Left lung (tissue), 10 donors: ENCODE results near the gene HDAC4. TPM values are rescaled to one million over a fixed set of nuclear protein-coding genes. Genes with fewer than 3 reads are reported as not detected.

ENCODE experiments used
- ATAC-seq: fragments of 200-7000 bp; cut with Tn5 transposase; one replicate; pipeline ENCODE4 v1.9.1; 2020; ENCODE audit warnings: moderate library complexity
- DNase-seq, 4 donors: peaks; one replicate each; pipeline ENCODE4 v3.0.0-alpha.2; 2013 to 2020
- H3K27ac ChIP-seq, 2 donors: fragments of 200-600 bp; sonication (generic) in 1 of 2; one replicate each; pipeline versions ENCODE4 v1.5.0 to v1.8.0; 2020 to 2021
- H3K27me3 ChIP-seq, 2 donors: fragments of 200-600 bp; sonication (generic) in 1 of 2; one replicate each; pipeline versions ENCODE4 v1.5.0 to v1.8.0; 2020 to 2021
- H3K36me3 ChIP-seq, 2 donors: fragments of 200-600 bp; sonication (generic) in 1 of 2; one replicate each; pipeline versions ENCODE4 v1.5.0 to v1.8.0; 2020 to 2021
- H3K4me1 ChIP-seq, 2 donors: fragments of 200-600 bp; one replicate each; pipeline ENCODE4 v1.8.0; 2021
- H3K4me3 ChIP-seq, 2 donors: fragments of 200-600 bp; sonication (generic) in 1 of 2; one replicate each; pipeline versions ENCODE4 v1.5.0 to v1.8.0; 2020 to 2021; ENCODE audit warnings: mild to moderate bottlenecking in 1 of 2
- H3K9me3 ChIP-seq, 2 donors: fragments of 200-600 bp; sonication (generic) in 1 of 2; one replicate each; pipeline versions ENCODE4 v1.5.0 to v1.8.0; 2020 to 2021
- intact Hi-C, 2 donors: fragments of 100-400 bp; cut with DNase I; formaldehyde crosslinking; loops; one replicate each; pipeline versions ENCODE4 v1.11.2 to v1.14.2; 2022
- polyA plus RNA-seq, 6 donors: library from polyadenylated mRNA; unstranded; fragments of 120-200 nt; gene quantifications; one replicate each; pipeline ENCODE4 v1.2.1, GENCODE V29; 2013; ENCODE audit not compliant: insufficient read length in 6 of 6
- total RNA-seq, 2 donors: library from RNA; stranded (reverse); fragmentation: NEBNext Ultra II Directional; extraction: Animal tissue kit (Norgen Biotek cat#: 25700); gene quantifications; one replicate each; pipeline ENCODE4 v1.2.1, GENCODE V29; 2021
- TF ChIP-seq, protein P1 (sequence below), 2 donors: fragments of 200-600 bp; sonication (generic) in 1 of 2; IDR thresholded peaks; one replicate each; pipeline versions ENCODE4 v1.5.0 to v1.8.0; 2021; ENCODE audit warnings: antibody characterized with exemption in 2 of 2
- donor health status: DM: no; HTN: yes; CAD: no.
- donor health status: DM: no; HTN: no; CAD: no.

HDAC4 gene
- total and polyA plus RNA-seq, 8 donors = 9.9 to 36.8 (median 12.8) TPM

DNA sequence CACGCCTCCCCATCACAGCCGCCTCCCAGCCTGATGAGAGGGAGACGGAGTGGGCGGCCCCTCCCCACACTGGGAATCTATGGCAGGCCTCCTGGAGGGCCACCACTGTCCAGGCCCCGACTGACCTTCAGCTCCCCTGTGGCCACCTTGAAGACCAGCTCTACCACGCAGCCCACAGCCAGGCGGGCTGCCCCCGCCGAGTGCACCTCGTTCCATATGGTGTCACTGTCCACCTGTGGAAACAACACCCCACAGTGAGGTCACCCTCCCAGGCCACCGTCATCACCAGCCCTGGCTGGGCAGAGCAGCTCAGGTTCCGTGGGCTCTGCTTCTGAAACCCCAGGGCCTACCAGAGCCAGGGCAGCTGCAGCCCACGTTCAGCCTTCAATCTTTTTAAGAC, 310.9 kb downstream of the HDAC4 start:
- peaks cover 0 to 88% of the 10 kb centered on the region in 2 donors for H3K36me3 ChIP-seq
- intact Hi-C loops = no loop called here
- no peak for ATAC-seq

GRCh38 chr2:239087046-239087710, 313.6 kb downstream of the HDAC4 start:
- H3K27me3 ChIP-seq = no peaks in the 10 kb centered on the region
- H3K4me3 ChIP-seq = no peak overlapping the region
- no peak for ATAC-seq
- peaks cover 0 to 82% of the 10 kb centered on the region in 2 donors for H3K36me3 ChIP-seq
- H3K4me1 ChIP-seq = no peaks in the 10 kb centered on the region
- TF ChIP-seq, protein P1, sequence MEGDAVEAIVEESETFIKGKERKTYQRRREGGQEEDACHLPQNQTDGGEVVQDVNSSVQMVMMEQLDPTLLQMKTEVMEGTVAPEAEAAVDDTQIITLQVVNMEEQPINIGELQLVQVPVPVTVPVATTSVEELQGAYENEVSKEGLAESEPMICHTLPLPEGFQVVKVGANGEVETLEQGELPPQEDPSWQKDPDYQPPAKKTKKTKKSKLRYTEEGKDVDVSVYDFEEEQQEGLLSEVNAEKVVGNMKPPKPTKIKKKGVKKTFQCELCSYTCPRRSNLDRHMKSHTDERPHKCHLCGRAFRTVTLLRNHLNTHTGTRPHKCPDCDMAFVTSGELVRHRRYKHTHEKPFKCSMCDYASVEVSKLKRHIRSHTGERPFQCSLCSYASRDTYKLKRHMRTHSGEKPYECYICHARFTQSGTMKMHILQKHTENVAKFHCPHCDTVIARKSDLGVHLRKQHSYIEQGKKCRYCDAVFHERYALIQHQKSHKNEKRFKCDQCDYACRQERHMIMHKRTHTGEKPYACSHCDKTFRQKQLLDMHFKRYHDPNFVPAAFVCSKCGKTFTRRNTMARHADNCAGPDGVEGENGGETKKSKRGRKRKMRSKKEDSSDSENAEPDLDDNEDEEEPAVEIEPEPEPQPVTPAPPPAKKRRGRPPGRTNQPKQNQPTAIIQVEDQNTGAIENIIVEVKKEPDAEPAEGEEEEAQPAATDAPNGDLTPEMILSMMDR (IDR thresholded peaks at IDR 0.05) = no peak
- intact Hi-C loops = no loop called here
- no peak overlapping the region for H3K27ac ChIP-seq
- DNase-seq = no peak
- no peaks in the 10 kb centered on the region for H3K9me3 ChIP-seq

More for the DNA sequence above, 310.9 kb downstream of the HDAC4 start:
- Histone ChIP-seq H3K9me3 (no peaks in the 10 kb centered on the region), H3K4me3 (no peak overlapping the region), H3K4me1 (no peaks in the 10 kb centered on the region), H3K27ac (no peak overlapping the region), H3K27me3 (no peaks in the 10 kb centered on the region)
- TF ChIP-seq, protein P1 (IDR thresholded peaks at IDR 0.05) = no peak
- DNase-seq = no peak

- Histone ChIP-seq H3K27me3 (no peaks in the 10 kb centered on the region), H3K4me1 (no peaks in the 10 kb centered on the region), H3K4me3 (no peak overlapping the region), H3K27ac (no peak overlapping the region), H3K36me3 (peaks cover 0 to 85% of the 10 kb centered on the region in 2 donors), H3K9me3 (no peaks in the 10 kb centered on the region)
- intact Hi-C loops = no loop called here
- DNase-seq (no peak), ATAC-seq (no peak)
- TF ChIP-seq, protein P1 (IDR thresholded peaks at IDR 0.05) = no peak
These were observed 314.3 kb downstream of the HDAC4 start for GRCh38 chr2:239086325-239087020.

DNA sequence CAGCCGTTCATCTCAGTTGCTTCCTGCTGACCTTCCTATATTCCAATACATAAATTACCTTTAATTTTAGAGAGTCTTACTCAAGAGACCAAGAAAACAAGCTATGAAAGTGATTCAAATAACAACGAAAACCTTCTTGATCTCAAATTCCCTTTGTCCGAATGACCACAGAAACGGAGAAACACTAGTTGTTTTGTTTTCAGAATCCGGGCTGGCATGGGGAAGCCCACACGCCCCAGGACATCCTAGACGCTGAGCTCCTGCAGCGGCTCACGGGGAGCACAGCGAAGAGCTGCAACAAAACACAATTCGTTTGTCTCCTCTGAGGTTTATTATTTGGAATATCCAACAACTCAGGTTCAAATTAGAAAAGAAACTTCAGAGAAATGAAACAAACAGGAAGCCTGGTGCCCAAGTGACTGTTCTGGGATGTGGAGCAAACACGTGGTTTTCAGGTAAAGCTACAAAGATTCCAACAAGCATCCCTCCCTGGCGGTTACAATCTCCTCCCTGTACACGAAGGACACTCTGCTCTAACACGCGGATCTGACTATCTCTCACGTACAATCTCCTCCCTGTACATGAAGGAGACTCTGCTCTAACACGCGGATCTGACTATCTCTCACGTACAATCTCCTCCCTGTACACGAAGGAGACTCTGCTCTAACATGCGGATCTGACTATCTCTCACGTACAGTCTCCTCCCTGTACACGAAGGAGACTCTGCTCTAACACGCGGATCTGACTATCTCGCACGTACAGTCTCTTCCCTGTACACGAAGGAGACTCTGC, 315.4 kb downstream of the HDAC4 start:
- peaks cover 0 to 85% of the 10 kb centered on the region in 2 donors for H3K36me3 ChIP-seq
- H3K27ac ChIP-seq = no peak overlapping the region
- no peaks in the 10 kb centered on the region for H3K9me3 ChIP-seq
- no peaks in the 10 kb centered on the region for H3K27me3 ChIP-seq
- TF ChIP-seq, protein P1 (IDR thresholded peaks at IDR 0.05) = no peak
- DNase-seq (no peak), ATAC-seq (no peak)
- H3K4me3 ChIP-seq = no peak overlapping the region
- intact Hi-C loops = no loop called here
- no peaks in the 10 kb centered on the region for H3K4me1 ChIP-seq

DNA sequence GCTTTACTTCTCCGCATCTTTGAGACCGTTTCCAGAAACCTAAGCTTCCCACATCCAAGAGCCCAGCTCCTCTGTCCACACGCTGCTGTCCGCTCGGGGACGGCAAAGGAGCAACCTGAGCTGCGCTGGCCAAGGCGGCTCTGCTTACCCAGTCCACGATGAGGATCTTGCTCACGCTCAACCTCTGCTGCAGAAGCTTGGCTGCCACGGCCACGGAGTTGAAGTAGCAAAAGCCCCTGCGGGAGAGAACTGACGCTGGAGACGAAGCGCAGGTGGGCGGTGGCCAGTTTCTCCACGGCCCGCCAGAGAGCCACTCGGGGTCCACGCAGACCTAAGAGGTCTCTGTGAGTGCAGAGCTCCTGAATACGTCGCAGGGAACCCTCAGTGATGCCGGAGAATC, 316.8 kb downstream of the HDAC4 start:
- ATAC-seq (no peak), DNase-seq (no peak)
- H3K4me1 ChIP-seq = no peaks in the 10 kb centered on the region
- intact Hi-C loops = no loop called here
- H3K27me3 ChIP-seq = no peaks in the 10 kb centered on the region
- TF ChIP-seq, protein P1 (IDR thresholded peaks at IDR 0.05) = no peak
- no peak overlapping the region for H3K4me3 ChIP-seq
- no peaks in the 10 kb centered on the region for H3K9me3 ChIP-seq
- peaks cover 0 to 85% of the 10 kb centered on the region in 2 donors for H3K36me3 ChIP-seq
- no peak overlapping the region for H3K27ac ChIP-seq
